Activated naive CD4-positive, alpha-beta T cell treated with anti-CD3 and anti-CD28 coated beads for 36 hours (primary cell): Measurements from ENCODE around the gene SAMD9. TPM values are rescaled to one million over a fixed set of nuclear protein-coding genes. Genes with fewer than 3 reads are reported as not detected.
"Not testable (repeated sequence)": the region's sequence is repeated elsewhere in the genome, so short reads cannot be mapped to it uniquely, and the experiment has no call there.

ENCODE experiments used
- CTCF ChIA-PET: fragments of 350-600 bp; sonication (Branson Sonifier 250); formaldehyde crosslinking; loops from one replicate; lab custom pipeline; 2021; ENCODE audit warnings: antibody characterized with exemption; lab: Charles Lee
- DNase-seq: peaks from one replicate; pipeline ENCODE4 v3.0.0-alpha.2; 2020
- H3K27ac Mint-ChIP-seq: one replicate; pipeline ENCODE4 v1.8.0; 2021; ENCODE audit warnings: mild to moderate bottlenecking, mixed read lengths
- H3K27me3 Mint-ChIP-seq: one replicate; pipeline ENCODE4 v1.8.0; 2021; ENCODE audit warnings: low read depth, mixed read lengths
- H3K36me3 Mint-ChIP-seq: one replicate; pipeline ENCODE4 v1.8.0; 2021; ENCODE audit warnings: low read depth, mixed read lengths
- H3K4me1 Mint-ChIP-seq: one replicate; pipeline ENCODE4 v1.8.0; 2021; ENCODE audit warnings: low read depth, mixed read lengths
- H3K4me3 Mint-ChIP-seq: one replicate; pipeline ENCODE4 v1.8.0; 2021; ENCODE audit warnings: mild to moderate bottlenecking, moderate library complexity, mixed read lengths
- H3K9me3 Mint-ChIP-seq: one replicate; pipeline ENCODE4 v1.8.0; 2021; ENCODE audit warnings: mixed read lengths
- intact Hi-C: fragments of 100-400 bp; cut with micrococcal nuclease; formaldehyde crosslinking; loops from one replicate; pipeline ENCODE4 v1.15.1; 2023
- total RNA-seq, 2 experiments: library from RNA; stranded (reverse); gene quantifications; one replicate each; pipeline ENCODE4 v1.2.3, GENCODE V29; 2021

Gene SAMD9
- total RNA-seq, 2 experiments from 2014 or later = 2.9 to 3.1 TPM

GRCh38 chr7:93117327-93117726, 452 bp downstream of the SAMD9 start:
- Mint-ChIP-seq H3K27ac (peak overlapping the region; percentile 65), H3K9me3 (peaks cover 21% of the 10 kb centered on the region), H3K27me3 (no peaks in the 10 kb centered on the region), H3K36me3 (peaks cover 29% of the 10 kb centered on the region), H3K4me3 (peak overlapping the region; percentile 66), H3K4me1 (peaks cover 51% of the 10 kb centered on the region)
- CTCF ChIA-PET = interaction anchor here (0.5 to 0.9 kb wide), 3 partner anchors 15 to 48 kb away, joined by 3 read pairs; no protein-coding TSS in a partner anchor
- DNase-seq = no peak
- intact Hi-C loops = loop anchor here (1.0 to 5.0 kb wide), 8 partner anchors 265 to 669 kb away; partner anchors contain the start of genes CDK6, FAM133B, PEX1 and RBM48

- no peak for DNase-seq
- CTCF ChIA-PET = no interaction called here
- intact Hi-C loops = loop anchor here (1.0 to 5.0 kb wide), 9 partner anchors 69 to 523 kb away; partner anchors contain the start of genes CDK6 and FAM133B
- no peaks in the 10 kb centered on the region for H3K27me3 Mint-ChIP-seq
- H3K27ac Mint-ChIP-seq = no peak overlapping the region
- H3K4me1 Mint-ChIP-seq = peaks cover 55% of the 10 kb centered on the region
- H3K36me3 Mint-ChIP-seq = peaks cover 44% of the 10 kb centered on the region
- H3K9me3 Mint-ChIP-seq = peaks cover 31% of the 10 kb centered on the region
- peak overlapping the region; percentile 10 for H3K4me3 Mint-ChIP-seq
Measured at GRCh38 chr7:93115796-93116195, 2.0 kb downstream of the SAMD9 start.

- CTCF ChIA-PET = interaction anchor here (1.2 kb wide), 1 partner anchor 14 kb away, joined by 3 read pairs; no protein-coding TSS in a partner anchor
- H3K9me3 Mint-ChIP-seq = peaks cover 62% of the 10 kb centered on the region
- no peak overlapping the region for H3K27ac Mint-ChIP-seq
Measured at GRCh38 chr7:93108003-93108402, 9.8 kb downstream of the SAMD9 start.

GRCh38 chr7:93097388-93097787, 20.4 kb downstream of the SAMD9 start:
- Mint-ChIP-seq H3K27ac (no peak overlapping the region), H3K36me3 (no peaks in the 10 kb centered on the region), H3K4me1 (no peaks in the 10 kb centered on the region), H3K9me3 (peaks cover 36% of the 10 kb centered on the region), H3K27me3 (no peaks in the 10 kb centered on the region), H3K4me3 (no peak overlapping the region)
- DNase-seq = no peak
- CTCF ChIA-PET = no interaction called here
- intact Hi-C loops = no loop called here

More at GRCh38 chr7:93108003-93108402, 9.8 kb downstream of the SAMD9 start:
- peaks cover 7% of the 10 kb centered on the region for H3K4me1 Mint-ChIP-seq
- intact Hi-C loops = no loop called here
- DNase-seq = no peak
- H3K27me3 Mint-ChIP-seq = no peaks in the 10 kb centered on the region
- no peak overlapping the region for H3K4me3 Mint-ChIP-seq
- H3K36me3 Mint-ChIP-seq = peaks cover 81% of the 10 kb centered on the region

GRCh38 chr7:93092757-93093370, 24.9 kb downstream of the SAMD9 start:
- no peaks in the 10 kb centered on the region for H3K36me3 Mint-ChIP-seq
- intact Hi-C loops = loop anchor here (1.0 kb wide), 1 partner anchor 135 kb away; no protein-coding TSS in a partner anchor
- no peaks in the 10 kb centered on the region for H3K4me1 Mint-ChIP-seq
- H3K27ac Mint-ChIP-seq = no peak overlapping the region
- CTCF ChIA-PET = interaction anchor here (1.0 to 2.7 kb wide), 2 partner anchors 133 to 136 kb away, joined by 3 to 10 read pairs; no protein-coding TSS in a partner anchor
- peaks cover 10% of the 10 kb centered on the region for H3K27me3 Mint-ChIP-seq
- no peak for DNase-seq
- no peak overlapping the region for H3K4me3 Mint-ChIP-seq
- H3K9me3 Mint-ChIP-seq = peaks cover 16% of the 10 kb centered on the region

GRCh38 chr7:93073357-93073756, 44.4 kb downstream of the SAMD9 start:
- H3K9me3 Mint-ChIP-seq, DNase-seq, H3K4me1 Mint-ChIP-seq, H3K36me3 Mint-ChIP-seq, H3K4me3 Mint-ChIP-seq, intact Hi-C loops, CTCF ChIA-PET, H3K27ac Mint-ChIP-seq: not testable (repeated sequence)
- H3K27me3 Mint-ChIP-seq = peaks cover 18% of the 10 kb centered on the region

GRCh38 chr7:93062599-93062998, 55.2 kb downstream of the SAMD9 start:
- Mint-ChIP-seq H3K4me3 (no peak overlapping the region), H3K9me3 (no peaks in the 10 kb centered on the region), H3K27me3 (peaks cover 12% of the 10 kb centered on the region), H3K27ac (no peak overlapping the region), H3K36me3 (no peaks in the 10 kb centered on the region), H3K4me1 (no peaks in the 10 kb centered on the region)
- no peak for DNase-seq
- intact Hi-C loops = no loop called here
- CTCF ChIA-PET = no interaction called here

- CTCF ChIA-PET = no interaction called here
- Mint-ChIP-seq H3K4me3 (no peak overlapping the region), H3K27me3 (peaks cover 7% of the 10 kb centered on the region), H3K4me1 (no peaks in the 10 kb centered on the region), H3K9me3 (no peaks in the 10 kb centered on the region), H3K36me3 (no peaks in the 10 kb centered on the region), H3K27ac (no peak overlapping the region)
- no peak for DNase-seq
- intact Hi-C loops = no loop called here
Measured at GRCh38 chr7:93060865-93061264, 56.9 kb downstream of the SAMD9 start.

GRCh38 chr7:93060025-93060424, 57.8 kb downstream of the SAMD9 start:
- Mint-ChIP-seq H3K4me1 (peaks cover 3% of the 10 kb centered on the region), H3K36me3 (no peaks in the 10 kb centered on the region), H3K4me3 (no peak overlapping the region), H3K9me3 (no peaks in the 10 kb centered on the region), H3K27ac (no peak overlapping the region), H3K27me3 (peaks cover 7% of the 10 kb centered on the region)
- CTCF ChIA-PET = interaction anchor here (0.6 to 1.1 kb wide), 2 partner anchors 75 to 155 kb away, joined by 3 read pairs; no protein-coding TSS in a partner anchor
- intact Hi-C loops = no loop called here
- DNase-seq = no peak

GRCh38 chr7:93056621-93057020, 61.2 kb downstream of the SAMD9 start:
- H3K4me1 Mint-ChIP-seq = peaks cover 11% of the 10 kb centered on the region
- intact Hi-C loops = loop anchor here (10.0 kb wide), 1 partner anchor 882 kb away; the partner anchor contains the start of gene LRRD1
- DNase-seq, H3K9me3 Mint-ChIP-seq, H3K27me3 Mint-ChIP-seq, H3K4me3 Mint-ChIP-seq, H3K36me3 Mint-ChIP-seq, H3K27ac Mint-ChIP-seq: not testable (repeated sequence)
- CTCF ChIA-PET = interaction anchor here (0.6 to 1.1 kb wide), 3 partner anchors 94 to 443 kb away, joined by 3 to 5 read pairs (median 3); no protein-coding TSS in a partner anchor

- Mint-ChIP-seq H3K36me3 (no peaks in the 10 kb centered on the region), H3K27me3 (peaks cover 7% of the 10 kb centered on the region), H3K27ac (no peak overlapping the region), H3K9me3 (no peaks in the 10 kb centered on the region), H3K4me1 (peaks cover 11% of the 10 kb centered on the region), H3K4me3 (no peak overlapping the region)
- intact Hi-C loops = loop anchor here (1.0 to 10.0 kb wide), 9 partner anchors 18 to 881 kb away; partner anchors contain the start of genes LRRD1, PEX1 and RBM48
- CTCF ChIA-PET = interaction anchor here (0.5 to 1.1 kb wide), 3 partner anchors 423 to 442 kb away, joined by 3 to 5 read pairs (median 3); no protein-coding TSS in a partner anchor
- DNase-seq = no peak
Measured at GRCh38 chr7:93055543-93056107, 62.2 kb downstream of the SAMD9 start.

- Mint-ChIP-seq H3K27me3 (peaks cover 6% of the 10 kb centered on the region), H3K4me3 (no peak overlapping the region), H3K36me3 (no peaks in the 10 kb centered on the region), H3K27ac (no peak overlapping the region), H3K4me1 (peaks cover 11% of the 10 kb centered on the region), H3K9me3 (no peaks in the 10 kb centered on the region)
- CTCF ChIA-PET = interaction anchor here (0.6 kb wide), 1 partner anchor 175 kb away, joined by 3 read pairs; no protein-coding TSS in a partner anchor
- no peak for DNase-seq
- intact Hi-C loops = loop anchor here (1.0 to 10.0 kb wide), 9 partner anchors 18 to 880 kb away; partner anchors contain the start of genes LRRD1, PEX1 and RBM48
Measured at GRCh38 chr7:93054975-93055374, 62.8 kb downstream of the SAMD9 start.
